Amygdala (tissue), 56 donors: Measurements from ENCODE around the gene TDRD9.
A peak's percentile ranks its signal among the peaks of the same experiment; 100 is the strongest.

ENCODE experiments used
- DNase-seq, 56 donors: peaks; one replicate each; lab custom pipeline; 2025; lab: John Stamatoyannopoulos, UW

Gene TDRD9

DNA sequence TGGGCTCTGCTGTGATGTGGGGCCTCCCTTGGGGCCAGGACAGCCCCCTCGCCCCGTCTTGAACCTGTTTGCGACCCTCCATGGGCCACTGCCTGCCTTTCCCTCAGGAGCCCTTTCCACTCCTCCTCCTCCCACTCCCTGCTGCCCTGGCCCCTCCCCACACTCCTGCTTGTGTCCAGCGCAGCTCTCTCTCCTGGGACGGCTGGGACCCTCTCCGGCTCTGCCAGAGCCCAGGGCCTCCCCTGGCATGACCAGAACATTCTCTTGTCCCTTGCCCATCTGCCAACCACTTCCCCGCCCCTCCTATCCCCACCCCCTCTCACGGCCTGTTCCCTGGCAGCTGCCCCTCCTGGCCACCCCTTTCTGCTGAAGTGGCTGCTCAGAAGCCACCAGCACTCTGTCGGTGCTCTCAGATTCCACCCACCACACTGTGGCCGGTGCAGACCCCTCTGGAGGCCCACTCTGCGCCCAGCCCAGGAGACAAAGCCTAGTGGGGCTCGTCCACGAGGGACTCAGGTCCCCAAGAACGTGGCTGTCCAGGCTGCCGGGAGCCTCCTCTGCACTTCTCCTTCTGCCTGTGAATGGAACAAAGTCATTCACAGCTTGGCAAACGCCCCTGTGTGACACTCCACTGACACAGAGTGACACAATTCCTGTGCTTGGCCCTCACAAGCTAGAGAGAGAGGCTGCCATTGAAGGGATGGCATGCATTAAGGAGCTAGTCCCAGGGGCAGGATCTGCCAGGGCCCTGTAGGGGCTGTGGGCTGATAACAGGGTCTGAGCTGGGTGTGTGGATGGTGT lies 158.6 kb downstream of the TDRD9 start:
- no peak for DNase-seq

- DNase-seq, result no peak
These were observed 159.2 kb downstream of the TDRD9 start for GRCh38 chr14:104087505-104087904.

GRCh38 chr14:104087981-104088850 lies 160.0 kb downstream of the TDRD9 start:
- DNase-seq, result no peak

GRCh38 chr14:104090071-104090748 lies 162.0 kb downstream of the TDRD9 start:
- no peak for DNase-seq

DNA sequence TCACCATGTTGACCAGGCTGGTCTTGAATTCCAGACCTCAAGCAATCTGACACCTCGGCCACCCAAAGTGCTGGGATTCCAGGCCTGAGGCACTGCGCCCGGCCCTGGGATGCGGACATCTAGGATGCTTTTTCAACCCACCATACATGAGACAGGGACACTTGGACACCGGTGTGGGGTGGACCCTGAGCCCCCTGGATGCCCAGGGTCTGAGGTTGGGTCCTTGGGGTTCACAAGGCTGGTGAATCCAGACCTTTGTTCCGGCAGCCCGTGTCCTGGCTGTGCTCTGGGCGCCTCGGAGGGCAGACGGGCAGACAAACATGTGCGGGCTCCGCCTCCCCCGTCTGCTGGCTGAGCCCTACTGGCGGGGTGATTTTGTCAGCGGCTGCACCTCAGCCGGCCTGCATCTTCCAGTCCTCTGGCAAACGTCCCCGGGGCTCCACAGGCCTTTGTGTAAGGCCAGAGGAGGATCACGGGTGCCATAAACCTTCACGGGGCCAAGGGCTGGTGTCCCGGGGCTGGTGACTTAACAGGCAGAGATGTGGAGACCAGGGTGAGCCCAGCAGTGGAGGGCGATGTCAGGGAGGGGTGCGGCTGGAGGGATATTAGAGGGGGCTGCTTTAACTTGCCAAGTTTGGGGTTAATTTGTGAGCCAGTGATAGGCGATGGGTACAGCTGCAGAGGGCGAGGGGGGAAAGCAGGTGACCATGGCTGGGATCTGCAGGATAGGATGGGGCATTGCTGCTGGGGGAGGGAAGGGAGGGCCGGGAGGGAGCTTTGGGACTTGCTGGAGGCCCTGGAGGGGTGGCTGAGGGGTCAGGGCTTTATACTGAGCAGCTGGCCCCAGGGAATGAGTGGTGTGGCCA lies 163.0 kb downstream of the TDRD9 start:
- DNase-seq, result no peak

DNA sequence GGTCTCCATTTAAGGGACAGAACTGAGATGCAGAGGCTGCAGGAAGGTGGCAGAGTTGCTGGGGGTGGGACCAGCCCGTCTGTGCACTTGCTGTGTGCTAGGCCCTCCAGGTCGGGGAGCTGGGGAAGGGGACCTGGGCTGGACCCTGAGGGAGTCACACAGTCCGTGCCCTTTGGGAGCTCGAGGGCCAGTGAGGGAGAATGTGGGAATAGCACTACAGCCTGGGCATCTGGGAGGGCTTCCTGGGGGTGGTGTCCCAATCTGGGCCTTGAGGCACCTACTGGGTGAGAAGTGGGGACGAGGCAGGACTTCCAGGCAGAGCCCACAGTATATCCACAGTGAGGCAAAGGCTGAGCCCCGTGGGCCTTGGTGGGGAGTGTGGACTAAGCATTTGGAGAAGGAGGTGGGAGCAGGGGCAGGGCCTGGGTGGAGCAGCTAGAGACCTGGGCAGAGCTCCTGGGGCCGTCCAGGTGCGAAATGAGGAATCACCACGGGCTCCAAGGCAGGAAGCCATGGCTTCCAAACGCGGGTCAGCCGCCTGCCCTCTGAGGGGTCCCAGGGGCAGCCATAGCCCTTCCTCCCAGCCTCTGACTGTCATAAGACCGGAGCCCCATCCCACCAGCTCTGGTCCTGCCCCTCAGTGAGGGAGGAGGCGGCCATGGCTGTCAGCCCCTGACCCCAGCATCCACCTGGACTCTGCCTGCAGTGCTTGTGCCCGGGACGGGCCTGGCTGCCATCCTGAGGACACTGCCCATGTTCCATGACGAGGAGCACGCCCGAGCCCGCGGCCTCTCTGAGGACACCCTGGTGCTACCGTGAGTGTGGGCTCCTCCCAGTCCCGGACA lies 163.9 kb downstream of the TDRD9 start:
- DNase-seq, result no peak

DNA sequence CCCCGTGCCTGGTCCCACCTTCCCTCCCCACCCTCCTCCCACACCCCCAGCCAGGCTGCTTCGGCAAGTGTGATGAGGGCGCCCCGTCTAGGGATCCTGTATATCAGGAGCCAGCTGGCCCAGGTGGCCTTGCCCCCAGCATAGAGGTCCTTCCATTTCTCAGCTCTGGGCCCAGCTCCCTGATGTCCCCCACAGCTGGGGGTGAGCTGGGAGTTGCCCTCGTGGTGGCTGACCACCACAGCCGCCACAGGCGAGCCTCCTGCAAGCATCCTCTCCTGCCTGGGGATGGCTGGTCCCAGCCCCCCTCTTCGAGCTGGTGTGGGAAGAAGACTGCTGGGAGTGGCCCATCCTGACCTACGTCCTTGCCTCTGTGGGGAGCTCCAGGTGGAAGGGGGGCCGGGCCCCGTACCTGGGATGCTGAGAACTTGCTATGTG lies 164.7 kb downstream of the TDRD9 start:
- no peak for DNase-seq

GRCh38 chr14:104093366-104094055 lies 165.3 kb downstream of the TDRD9 start:
- DNase-seq, result peak in 1 of 56 donors; percentile 47

DNA sequence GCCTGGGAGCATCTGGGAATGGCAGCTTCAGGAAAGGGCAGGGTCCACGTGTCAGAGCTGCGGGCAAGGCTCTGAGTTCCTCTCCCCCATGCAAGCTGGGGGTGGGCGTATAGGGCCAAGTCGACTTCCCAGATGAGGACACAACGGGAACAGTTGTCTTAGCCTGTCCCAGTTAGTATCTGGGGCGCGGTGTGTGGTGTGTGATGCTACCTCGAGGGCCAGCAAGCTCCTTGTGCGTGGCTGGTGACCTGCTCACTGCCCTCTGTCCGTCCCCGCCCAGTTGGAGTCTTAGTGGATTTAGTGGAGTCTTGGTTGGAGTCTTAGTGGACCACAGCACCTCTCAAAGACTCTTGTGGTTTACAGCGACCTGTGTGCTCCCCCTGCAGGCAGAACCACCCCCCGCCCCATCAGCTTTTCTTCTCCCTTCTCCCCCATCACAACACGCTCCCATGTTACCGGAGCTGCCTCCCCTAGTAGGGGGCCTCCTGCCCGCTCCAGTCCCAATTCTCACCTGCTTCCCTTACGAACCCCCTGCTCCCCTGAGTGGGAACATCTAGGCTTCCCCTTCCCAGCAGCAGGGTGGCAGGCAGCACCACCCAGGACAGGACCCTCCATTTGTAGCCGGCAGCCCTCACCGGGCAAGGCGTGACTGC lies 165.9 kb downstream of the TDRD9 start:
- no peak for DNase-seq

DNA sequence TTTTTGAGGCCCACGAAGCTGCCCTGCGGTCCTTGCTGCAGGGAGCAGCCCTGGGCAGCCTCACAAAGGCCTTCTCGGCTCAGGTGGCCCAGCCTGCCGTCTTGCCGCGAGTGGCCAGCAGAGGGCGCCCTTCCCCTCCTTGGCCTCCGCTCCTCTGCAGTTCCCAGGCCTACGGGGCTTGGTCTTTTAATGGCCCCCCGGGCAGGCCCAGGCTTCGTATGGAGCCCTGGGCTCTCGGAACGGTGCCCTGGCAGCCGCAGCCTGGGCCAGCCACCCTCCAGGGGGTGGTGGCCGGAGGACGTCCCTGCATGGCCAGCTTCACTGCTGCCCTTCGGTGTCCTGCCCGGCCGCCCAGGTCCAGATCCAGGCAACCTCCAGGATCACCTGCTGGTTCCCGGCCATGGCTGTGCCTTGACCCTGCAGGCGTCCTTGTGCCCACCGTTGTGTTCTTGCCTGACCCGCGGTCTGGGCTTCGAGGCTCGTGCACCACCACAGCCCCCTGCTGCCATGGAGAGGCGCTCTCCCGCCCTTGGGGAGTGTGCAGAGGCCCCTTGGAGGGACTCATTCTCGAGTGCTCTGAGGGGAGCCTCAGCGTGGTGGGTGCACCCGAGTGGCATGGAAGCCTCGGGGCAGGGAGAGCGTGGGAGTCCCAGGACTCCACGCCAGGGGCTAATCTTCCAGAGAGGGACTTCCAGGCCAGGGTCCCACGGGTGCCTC lies 166.6 kb downstream of the TDRD9 start:
- DNase-seq, result peak in 35 of 56 donors; percentile 3 to 75 (median 27)

- no peak for DNase-seq
These were observed 167.4 kb downstream of the TDRD9 start for GRCh38 chr14:104095426-104096310.

DNA sequence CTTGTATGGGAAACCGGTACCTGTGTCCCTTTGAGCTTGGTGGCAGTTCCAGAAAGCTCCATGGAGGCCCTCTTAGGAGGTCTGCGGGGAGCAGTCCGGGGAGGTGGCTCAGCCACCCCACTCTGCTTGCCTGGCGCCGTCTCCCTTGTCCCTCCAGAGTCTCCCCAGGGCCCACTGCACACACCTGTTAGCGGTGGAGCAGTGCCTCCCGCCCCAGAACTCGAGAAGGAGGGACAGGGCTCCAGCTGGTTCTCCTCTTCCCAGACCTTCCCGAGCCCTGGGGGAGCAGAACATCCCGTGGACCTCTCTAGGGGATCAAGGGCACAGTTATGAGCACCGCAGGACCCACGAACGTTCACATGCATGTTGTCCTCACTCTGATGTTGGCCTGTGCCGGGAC lies 168.1 kb downstream of the TDRD9 start:
- no peak for DNase-seq

DNA sequence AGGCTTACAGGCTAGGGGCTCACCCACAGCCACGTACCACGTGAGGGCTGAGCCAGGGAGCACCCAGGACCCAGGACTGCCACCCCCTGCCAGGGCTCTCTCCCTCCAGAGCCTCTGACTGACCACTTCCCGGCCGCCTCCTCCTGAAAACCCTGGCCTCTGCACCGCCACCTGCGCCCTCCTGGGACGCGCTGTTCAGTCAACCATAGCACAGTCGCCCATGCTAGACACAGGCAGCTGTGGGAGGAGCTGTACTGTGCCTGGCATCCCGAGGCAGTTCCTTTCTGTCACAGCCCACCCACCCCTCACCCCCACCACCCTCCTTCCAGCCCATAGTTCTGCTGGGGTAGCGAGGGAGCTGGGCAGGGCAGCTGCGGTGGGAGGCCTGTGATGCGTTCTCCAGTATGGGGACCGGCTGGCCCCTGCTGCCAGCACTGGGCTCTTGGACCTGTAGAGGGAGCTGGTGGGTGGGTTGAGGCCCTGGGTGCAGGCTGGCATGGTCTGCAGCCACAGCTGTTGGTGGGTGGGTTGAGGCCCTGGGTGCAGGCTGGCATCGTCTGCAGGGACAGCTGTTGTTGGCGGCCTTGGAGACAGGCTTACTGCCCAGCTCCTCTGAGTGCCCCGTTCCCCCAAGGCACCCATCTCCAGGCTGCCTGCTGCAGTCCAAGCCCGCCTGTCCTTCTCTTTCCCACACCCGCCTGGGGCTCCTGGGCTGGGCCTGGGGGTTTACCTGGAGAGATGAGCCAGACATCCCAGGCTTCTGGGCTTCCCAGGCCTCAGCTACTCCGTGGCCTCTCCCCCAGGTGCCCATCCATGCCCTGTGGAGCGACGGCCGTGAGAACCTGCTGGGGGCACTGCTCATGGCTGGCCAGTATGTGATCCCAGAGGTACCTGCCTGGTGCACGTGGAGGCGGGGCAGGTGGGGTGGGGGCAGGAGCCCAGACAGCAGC lies 168.8 kb downstream of the TDRD9 start:
- no peak for DNase-seq

DNA sequence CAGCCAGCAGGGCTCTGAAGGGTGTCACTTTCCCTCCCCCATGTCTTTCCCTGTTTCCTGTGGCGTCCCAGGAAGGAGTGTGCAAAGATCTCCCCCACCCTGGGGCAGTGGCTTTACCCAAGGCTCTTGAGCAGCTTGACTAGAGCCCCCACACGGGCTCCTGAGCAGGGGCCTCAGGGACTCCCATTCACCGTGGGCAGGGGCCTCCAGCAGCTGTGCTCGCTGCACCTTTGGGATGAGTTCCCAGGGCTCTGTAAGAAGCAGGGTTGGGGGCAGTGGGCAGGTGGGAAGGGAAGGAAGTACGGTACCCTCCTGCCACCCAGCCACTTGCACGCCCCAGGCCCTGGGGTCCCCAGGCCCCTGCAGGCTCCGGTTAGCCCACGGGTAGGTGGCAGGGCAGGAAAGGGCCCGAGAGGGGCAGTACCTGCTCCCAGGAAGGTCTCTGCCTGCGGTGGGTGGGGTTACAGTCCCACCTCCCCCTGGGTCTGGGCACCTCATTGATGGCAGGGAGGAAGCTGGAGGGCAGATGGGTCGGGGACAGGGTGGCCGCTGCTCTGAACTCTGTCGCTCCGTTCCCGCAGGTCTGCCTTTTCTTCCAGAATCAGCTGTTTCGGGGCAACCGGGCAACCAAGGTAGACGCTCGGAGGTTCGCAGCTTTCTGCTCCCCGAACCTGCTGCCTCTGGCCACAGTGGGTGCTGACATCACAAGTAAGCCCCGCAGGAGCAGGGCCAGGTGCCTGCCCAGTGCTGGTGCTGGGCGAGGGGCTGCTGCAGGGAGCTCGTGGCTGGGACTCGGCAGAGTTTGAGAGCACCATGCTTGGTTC lies 170.2 kb downstream of the TDRD9 start:
- DNase-seq, result no peak
